ENCODE data around the gene DYNC1H1. TPM values are rescaled to one million over a fixed set of nuclear protein-coding genes. Genes with fewer than 3 reads are reported as not detected.

DYNC1H1 gene
- total and polyA plus RNA-seq, 2 of the 13 experiments (the other 11 are each of a cell fraction or from before 2014, with no cell fraction given) = 74.4 to 239 TPM

DNA sequence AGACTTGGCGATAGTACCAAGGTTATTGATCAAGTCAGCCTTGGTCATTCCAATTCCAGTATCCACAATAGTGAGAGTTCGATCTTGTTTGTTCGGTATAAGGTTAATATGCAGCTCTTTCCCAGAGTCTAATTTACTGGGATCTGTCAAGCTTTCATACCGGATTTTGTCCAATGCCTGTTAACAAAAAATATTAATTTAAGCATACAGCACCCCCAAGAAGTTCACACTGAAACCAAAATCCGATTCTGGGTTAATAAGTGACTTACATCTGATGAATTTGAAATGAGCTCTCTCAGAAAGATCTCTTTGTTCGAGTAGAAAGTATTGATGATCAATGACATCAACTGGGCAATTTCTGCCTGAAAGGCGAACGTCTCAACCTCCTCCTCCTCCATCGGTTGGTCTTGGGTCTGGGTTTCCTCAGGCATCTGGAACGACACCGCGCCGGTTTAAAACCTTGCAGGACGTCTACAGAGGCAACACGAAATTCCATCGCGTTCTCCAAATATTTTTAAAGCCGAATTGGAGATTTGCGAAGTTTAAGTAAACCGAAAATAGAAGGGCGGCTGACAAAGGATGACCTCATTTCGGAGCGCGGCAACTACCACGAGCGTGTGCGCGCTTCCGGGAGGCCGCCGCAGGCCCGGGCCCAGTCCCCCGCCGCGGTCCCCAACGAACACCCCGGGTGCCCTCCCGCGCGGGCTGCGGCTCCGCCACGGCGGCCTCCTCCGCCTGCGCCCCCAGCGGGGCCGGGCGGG is 121.8 kb downstream of the DYNC1H1 start (continued):
- TF ChIP-seq, protein P1, sequence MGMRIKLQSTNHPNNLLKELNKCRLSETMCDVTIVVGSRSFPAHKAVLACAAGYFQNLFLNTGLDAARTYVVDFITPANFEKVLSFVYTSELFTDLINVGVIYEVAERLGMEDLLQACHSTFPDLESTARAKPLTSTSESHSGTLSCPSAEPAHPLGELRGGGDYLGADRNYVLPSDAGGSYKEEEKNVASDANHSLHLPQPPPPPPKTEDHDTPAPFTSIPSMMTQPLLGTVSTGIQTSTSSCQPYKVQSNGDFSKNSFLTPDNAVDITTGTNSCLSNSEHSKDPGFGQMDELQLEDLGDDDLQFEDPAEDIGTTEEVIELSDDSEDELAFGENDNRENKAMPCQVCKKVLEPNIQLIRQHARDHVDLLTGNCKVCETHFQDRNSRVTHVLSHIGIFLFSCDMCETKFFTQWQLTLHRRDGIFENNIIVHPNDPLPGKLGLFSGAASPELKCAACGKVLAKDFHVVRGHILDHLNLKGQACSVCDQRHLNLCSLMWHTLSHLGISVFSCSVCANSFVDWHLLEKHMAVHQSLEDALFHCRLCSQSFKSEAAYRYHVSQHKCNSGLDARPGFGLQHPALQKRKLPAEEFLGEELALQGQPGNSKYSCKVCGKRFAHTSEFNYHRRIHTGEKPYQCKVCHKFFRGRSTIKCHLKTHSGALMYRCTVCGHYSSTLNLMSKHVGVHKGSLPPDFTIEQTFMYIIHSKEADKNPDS (CRISPR knock-in tag; IDR thresholded peaks at IDR 0.05) = no peak

DNA sequence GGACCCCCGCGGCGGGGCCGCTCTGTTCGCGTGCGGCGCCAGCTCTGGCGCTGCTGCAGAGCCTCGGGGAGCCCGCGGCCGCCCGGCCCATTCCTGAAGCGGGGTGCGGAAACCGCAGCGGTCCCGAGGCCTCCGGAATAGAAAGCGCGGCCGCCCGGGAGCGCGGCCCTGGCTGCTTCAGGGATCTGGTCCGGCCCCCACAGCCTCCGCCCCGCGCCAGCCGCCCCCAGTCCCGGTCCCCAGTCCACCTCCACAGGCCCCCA is 122.3 kb downstream of the DYNC1H1 start:
- Histone ChIP-seq H4K20me1 (ENCODE audit: insufficient read depth, low read length) (peaks cover 29% of the 10 kb centered on the region), H3K27ac (ENCODE audit: extremely low read length, insufficient read depth, low read length) (peak overlapping the region; percentile 83), H3K4me2 (ENCODE audit: low read depth, low read length) (peak overlapping the region; percentile 78), H3K9me3 (ENCODE audit: low read length) (no peaks in the 10 kb centered on the region), H2AFZ (ENCODE audit: low read length) (no peak overlapping the region), H3K4me3 (replicated peaks in 1 of 3; ENCODE audit: insufficient read depth in 1 of 3, low read depth in 2 of 3, low read length in 3 of 3) (peak overlapping the region; percentile 84 to 91 (median 90)), H3K4me1 (ENCODE audit: insufficient read depth, low read length) (peaks cover 52% of the 10 kb centered on the region), H3K9ac (ENCODE audit: insufficient read depth, low read depth, low read length) (peak overlapping the region; percentile 96), H3K36me3 (replicated peaks in 1 of 2; ENCODE audit: control insufficient read depth in 1 of 2, insufficient read depth in 2 of 2, low read length in 2 of 2) (peaks cover 18 to 34% of the 10 kb centered on the region in 2 experiments), H3K79me2 (ENCODE audit: insufficient read depth, low read length) (peaks cover 40% of the 10 kb centered on the region), H3K27me3 (ENCODE audit: control insufficient read depth in 1 of 2, insufficient read depth in 2 of 2, low read length in 2 of 2) (no peaks in the 10 kb centered on the region; a peak in 1 of 5 replicates)
- ChIA-PET CTCF (ENCODE audit: low intra/inter-chr PET ratio, low total read pairs) (interaction anchor here (0.9 kb wide), 1 partner anchor 10 kb away, joined by 3 read pairs; no protein-coding TSS in a partner anchor), POLR2A (interaction anchor here (1.4 kb wide), 1 partner anchor 34 kb away, joined by 3 read pairs; no protein-coding TSS in a partner anchor)
- ATAC-seq = no peak
- intact Hi-C loops (cut with micrococcal nuclease; ENCODE audit: unreplicated experiment) (loop anchor here (2.0 kb wide), 1 partner anchor 124 kb away; no protein-coding TSS in a partner anchor), in situ Hi-C loops (cut with HindIII; ENCODE audit: extremely low pct_ligation_motif_present, low pct_unique_long_range_greater_than_20kb) (loop anchor here (25.0 kb wide), 1 partner anchor 374 kb away; no protein-coding TSS in a partner anchor)
- TF ChIP-seq AGO1 (IDR thresholded peaks at IDR 0.05; ENCODE audit: low read depth, low read length, poor library complexity, severe bottlenecking) (peak; percentile 90), ASH2L (IDR thresholded peaks at IDR 0.05; ENCODE audit: insufficient read length, low read depth, low read length) (peak; percentile 4), ZNF792 (CRISPR knock-in tag; IDR thresholded peaks at IDR 0.05) (no peak), ZNF207 (IDR thresholded peaks at IDR 0.05; ENCODE audit: borderline replicate concordance) (no peak), ZNF749 (CRISPR knock-in tag; IDR thresholded peaks at IDR 0.05; ENCODE audit: borderline replicate concordance) (no peak), MEF2D (CRISPR knock-in tag; IDR thresholded peaks at IDR 0.05) (no peak), KDM5A (IDR thresholded peaks at IDR 0.05; ENCODE audit: borderline replicate concordance, low read length) (0 out of 2 replicates have a peak, but pooled peaks have one; percentile 13), HDAC1 (CRISPR knock-in tag; IDR thresholded peaks at IDR 0.05) (0 out of 2 replicates have a peak, but pooled peaks have one; percentile 7), ZNF878 (CRISPR knock-in tag; IDR thresholded peaks at IDR 0.05) (0 out of 2 replicates have a peak, but pooled peaks have one; percentile 14), ZBTB42 (CRISPR knock-in tag; IDR thresholded peaks at IDR 0.05) (no peak)
- TF ChIP-seq, protein P2, sequence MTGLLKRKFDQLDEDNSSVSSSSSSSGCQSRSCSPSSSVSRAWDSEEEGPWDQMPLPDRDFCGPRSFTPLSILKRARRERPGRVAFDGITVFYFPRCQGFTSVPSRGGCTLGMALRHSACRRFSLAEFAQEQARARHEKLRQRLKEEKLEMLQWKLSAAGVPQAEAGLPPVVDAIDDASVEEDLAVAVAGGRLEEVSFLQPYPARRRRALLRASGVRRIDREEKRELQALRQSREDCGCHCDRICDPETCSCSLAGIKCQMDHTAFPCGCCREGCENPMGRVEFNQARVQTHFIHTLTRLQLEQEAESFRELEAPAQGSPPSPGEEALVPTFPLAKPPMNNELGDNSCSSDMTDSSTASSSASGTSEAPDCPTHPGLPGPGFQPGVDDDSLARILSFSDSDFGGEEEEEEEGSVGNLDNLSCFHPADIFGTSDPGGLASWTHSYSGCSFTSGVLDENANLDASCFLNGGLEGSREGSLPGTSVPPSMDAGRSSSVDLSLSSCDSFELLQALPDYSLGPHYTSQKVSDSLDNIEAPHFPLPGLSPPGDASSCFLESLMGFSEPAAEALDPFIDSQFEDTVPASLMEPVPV (CRISPR knock-in tag; IDR thresholded peaks at IDR 0.05) = 0 out of 2 replicates have a peak, but pooled peaks have one; percentile 12
- TF ChIP-seq, protein P3, sequence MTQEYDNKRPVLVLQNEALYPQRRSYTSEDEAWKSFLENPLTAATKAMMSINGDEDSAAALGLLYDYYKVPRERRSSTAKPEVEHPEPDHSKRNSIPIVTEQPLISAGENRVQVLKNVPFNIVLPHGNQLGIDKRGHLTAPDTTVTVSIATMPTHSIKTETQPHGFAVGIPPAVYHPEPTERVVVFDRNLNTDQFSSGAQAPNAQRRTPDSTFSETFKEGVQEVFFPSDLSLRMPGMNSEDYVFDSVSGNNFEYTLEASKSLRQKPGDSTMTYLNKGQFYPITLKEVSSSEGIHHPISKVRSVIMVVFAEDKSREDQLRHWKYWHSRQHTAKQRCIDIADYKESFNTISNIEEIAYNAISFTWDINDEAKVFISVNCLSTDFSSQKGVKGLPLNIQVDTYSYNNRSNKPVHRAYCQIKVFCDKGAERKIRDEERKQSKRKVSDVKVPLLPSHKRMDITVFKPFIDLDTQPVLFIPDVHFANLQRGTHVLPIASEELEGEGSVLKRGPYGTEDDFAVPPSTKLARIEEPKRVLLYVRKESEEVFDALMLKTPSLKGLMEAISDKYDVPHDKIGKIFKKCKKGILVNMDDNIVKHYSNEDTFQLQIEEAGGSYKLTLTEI (CRISPR knock-in tag; conservative IDR thresholded peaks at IDR 0.05) = no peak
- TF ChIP-seq, protein P4, sequence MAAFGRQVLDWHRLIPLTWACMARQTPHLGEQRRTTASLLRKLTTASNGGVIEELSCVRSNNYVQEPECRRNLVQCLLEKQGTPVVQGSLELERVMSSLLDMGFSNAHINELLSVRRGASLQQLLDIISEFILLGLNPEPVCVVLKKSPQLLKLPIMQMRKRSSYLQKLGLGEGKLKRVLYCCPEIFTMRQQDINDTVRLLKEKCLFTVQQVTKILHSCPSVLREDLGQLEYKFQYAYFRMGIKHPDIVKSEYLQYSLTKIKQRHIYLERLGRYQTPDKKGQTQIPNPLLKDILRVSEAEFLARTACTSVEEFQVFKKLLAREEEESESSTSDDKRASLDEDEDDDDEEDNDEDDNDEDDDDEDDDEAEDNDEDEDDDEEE (CRISPR knock-in tag; IDR thresholded peaks at IDR 0.05) = no peak
- FAIRE-seq = no peak
- no peak for DNase-seq (ENCODE audit: low spot score)
- no TSS peak for BruUV-seq (replicated peaks)
- WGBS (ENCODE audit: low lambda C conversion rate) = 0% methylated on average over 1 of the region's 32 CpGs
